ENCODE data around the gene POLRMT.

- TF ChIP-seq SP1 (IDR thresholded peaks at IDR 0.05) (no peak), FOXK2 (IDR thresholded peaks at IDR 0.05) (no peak)
Measured at GRCh38 chr19:664913-665443, 31.6 kb upstream of the POLRMT start.

Data from HEK293T (cell line).